ENCODE results near the gene NIPAL3. TPM values are rescaled to one million over a fixed set of nuclear protein-coding genes. Genes with fewer than 3 reads are reported as not detected.

The NIPAL3 gene
- total RNA-seq, 4 donors from 2014 or later = 5.1 to 16.4 (median 13.1) TPM

DNA sequence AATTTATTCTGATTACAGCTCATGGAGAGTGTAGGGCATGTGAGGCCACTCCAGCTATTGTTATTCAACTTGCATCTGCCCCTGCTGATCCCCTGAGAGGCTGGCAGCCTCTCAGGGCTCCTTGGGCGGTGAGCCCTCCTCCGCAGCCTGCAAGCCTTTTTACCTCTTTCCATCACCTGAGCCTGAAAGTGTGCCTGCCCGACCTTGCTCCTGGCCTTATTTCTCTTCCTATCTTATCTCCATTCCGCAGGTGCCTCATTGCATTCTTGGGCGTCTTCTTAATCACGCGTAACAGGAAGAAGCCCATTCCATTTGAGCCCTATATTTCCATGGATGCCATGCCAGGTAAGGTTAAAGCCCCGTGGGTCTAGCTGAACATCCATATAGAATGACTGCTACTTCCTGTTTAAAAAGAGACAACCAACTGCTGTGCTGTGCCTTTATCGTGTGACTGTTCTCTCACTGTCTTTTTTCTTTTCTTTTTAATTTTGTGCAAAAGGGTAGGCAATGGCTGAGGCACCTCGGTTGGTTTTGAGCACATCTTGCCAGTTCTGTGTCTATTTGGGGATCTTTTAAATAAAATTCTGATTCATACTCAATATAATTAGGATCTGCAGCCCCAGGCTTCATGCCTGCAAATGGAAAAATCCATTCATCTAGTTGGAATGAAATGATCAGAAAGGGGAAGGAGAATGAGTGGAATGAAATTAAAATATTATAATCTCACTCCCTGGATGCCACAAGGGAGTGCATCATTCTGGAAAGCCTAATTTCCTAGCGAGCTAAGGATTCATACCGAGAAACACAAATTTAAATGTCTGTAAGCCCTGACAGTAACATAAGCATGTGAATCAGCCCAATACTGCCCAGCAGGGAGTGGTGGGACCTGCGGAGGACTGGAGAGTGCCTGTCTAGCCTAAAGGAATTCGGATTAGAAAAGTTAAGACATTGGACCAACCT is 48.5 kb downstream of the NIPAL3 start:
- TF ChIP-seq, protein P1, sequence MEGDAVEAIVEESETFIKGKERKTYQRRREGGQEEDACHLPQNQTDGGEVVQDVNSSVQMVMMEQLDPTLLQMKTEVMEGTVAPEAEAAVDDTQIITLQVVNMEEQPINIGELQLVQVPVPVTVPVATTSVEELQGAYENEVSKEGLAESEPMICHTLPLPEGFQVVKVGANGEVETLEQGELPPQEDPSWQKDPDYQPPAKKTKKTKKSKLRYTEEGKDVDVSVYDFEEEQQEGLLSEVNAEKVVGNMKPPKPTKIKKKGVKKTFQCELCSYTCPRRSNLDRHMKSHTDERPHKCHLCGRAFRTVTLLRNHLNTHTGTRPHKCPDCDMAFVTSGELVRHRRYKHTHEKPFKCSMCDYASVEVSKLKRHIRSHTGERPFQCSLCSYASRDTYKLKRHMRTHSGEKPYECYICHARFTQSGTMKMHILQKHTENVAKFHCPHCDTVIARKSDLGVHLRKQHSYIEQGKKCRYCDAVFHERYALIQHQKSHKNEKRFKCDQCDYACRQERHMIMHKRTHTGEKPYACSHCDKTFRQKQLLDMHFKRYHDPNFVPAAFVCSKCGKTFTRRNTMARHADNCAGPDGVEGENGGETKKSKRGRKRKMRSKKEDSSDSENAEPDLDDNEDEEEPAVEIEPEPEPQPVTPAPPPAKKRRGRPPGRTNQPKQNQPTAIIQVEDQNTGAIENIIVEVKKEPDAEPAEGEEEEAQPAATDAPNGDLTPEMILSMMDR (IDR thresholded peaks at IDR 0.05; ENCODE audit: low read depth) = no peak

DNA sequence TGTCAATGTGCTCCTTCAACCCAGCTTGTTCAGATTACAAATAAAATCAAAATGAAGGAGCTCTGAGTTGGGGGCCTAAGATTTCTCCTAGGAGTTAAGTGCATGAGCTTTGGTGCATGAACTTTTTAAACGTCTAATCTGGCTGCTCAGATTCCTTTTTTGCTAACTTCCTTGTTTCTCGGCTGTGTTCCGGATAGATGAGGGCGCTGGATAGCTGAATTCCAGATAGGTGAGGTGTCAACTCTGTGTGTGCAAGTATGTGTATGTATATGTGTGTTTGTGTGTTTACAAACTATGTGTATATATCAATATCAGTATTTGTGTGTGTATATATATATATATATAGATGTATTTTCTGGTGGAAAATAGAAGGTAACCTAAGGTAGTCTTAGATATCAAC is 49.5 kb downstream of the NIPAL3 start:
- TF ChIP-seq, protein P1 (IDR thresholded peaks at IDR 0.05; ENCODE audit: low read depth) = no peak

DNA sequence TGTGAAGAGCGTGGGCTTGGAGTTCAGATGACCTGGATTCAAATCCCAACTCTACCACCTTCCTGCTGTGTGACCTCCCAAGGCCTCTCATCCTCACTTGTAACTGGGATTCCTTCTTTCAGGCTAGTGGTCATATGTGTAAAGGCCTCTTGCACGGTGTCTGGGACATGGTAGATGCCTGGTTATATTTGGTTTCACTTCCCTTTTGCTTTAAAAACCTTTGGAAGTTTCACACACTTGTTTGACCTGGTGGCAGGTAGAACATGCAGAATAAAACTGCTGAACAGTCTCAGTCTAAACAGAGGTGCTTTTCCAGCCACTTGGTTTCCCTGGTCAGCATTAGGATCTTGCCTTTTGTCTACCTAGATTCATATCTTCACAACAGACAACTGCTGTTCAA is 50.0 kb downstream of the NIPAL3 start:
- TF ChIP-seq, protein P1 (IDR thresholded peaks at IDR 0.05; ENCODE audit: low read depth) = no peak

DNA sequence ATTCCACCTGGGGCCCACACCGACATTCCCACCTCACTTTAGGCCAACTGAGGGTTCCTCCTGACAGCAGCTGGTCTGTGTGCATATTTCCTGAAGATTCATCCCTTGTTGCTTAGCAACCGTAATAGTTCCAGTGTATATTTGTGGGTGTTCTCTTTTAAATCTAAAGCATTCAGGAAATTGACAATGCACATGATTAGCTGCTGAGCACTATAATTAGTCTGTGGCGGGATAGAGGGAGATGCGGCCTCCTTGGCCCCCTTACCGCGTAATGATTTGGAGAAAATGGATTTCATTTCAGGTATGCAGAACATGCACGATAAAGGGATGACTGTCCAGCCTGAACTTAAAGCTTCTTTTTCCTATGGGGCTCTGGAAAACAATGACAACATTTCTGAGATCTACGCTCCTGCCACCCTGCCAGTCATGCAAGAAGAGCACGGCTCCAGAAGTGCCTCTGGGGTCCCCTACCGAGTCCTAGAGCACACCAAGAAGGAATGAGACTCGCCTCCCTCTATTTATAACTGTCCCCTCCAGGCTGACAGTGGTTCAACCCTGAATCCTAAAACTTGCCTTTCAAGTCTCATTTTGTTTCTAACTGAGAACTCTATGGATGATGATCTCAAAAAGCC is 53.2 kb downstream of the NIPAL3 start:
- TF ChIP-seq, protein P1 (IDR thresholded peaks at IDR 0.05; ENCODE audit: low read depth) = no peak

DNA sequence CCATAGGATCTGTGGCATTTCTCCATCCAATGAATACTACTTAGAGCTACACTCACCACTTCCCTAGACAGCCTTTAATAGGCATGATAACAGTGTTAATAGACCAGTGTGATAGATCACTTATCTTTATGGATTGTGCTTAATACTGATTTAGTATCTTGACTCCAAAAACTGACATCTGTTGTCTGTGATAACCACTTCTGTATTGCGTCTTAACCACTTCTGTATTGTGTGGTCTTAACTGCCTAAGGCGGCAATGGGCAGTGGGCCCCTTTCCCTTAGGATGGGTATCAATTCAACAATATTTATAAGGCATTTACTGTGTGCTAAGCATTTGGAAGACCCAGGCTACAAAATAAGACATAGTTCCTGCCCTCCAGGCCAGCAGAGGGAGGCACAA is 55.0 kb downstream of the NIPAL3 start:
- TF ChIP-seq, protein P1 (IDR thresholded peaks at IDR 0.05; ENCODE audit: low read depth) = no peak

DNA sequence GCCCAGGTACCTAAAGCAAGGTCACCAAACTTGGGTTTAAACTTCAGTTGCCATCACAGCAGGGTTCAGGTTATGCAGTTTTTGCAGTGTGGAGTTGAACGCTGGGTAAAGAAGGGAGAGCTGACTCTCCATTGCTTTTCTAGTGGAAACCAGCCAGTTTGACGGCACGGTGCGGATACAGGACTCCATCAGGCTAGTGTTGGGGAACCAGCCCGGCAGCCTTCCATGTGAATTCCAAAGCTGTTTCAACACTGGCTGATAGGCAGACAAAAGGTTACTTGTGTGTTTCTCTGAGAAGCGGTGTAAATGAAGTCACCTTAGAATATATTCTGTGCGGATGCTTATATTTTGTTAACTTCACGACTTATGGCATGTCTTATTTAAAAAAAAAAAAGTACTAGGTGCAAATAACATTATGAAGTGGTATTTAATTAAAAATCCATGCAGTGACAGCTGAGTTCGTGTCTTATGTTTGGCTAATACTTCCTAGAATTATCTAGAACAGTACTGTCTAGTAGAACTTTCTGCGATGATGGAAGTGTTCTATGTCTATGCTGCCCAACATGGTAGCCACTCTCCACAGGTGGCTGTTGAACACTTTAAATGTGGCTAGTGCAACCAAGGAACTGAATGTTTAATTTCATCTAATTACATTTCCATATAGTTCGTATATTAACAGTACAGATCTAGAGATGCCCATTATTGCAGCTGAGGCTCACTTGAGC is 57.1 kb downstream of the NIPAL3 start:
- TF ChIP-seq, protein P1 (IDR thresholded peaks at IDR 0.05; ENCODE audit: low read depth) = no peak

DNA sequence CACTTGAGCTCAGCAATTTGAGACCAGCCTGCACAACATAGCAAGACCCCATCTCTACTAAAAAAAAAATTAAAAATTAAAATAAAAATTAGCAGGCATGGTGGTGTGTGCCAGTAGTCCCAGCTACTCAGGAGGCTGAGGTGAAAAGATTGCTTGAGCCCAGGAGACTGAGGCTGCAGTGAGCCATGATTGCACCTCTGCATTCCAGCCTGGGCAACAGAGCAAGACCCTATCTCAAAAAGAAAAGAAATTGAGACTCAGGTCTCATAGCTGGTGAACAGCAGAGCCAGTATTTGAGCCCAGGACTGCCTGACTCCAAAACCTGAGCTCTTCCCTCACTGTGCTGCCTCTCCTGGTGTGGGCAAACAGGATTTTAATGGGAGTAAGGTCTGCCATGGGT is 58.6 kb downstream of the NIPAL3 start:
- TF ChIP-seq, protein P1 (IDR thresholded peaks at IDR 0.05; ENCODE audit: low read depth) = no peak
